Loucy (cell line): ENCODE measurements around the gene PHF14.

Experiments used
- H2AFZ ChIP-seq: fragments of 200-600 bp; sonication (generic); 2 replicates; pipeline ENCODE4 v1.6.0; 2016; ENCODE audit warnings: antibody characterized with exemption, mild to moderate bottlenecking, low read length, moderate library complexity
- H3F3A ChIP-seq: fragments of 200-600 bp; 2 replicates; pipeline ENCODE4 v1.6.0; 2016; ENCODE audit warnings: antibody characterized with exemption, low read depth, mild to moderate bottlenecking
- H3K27me3 ChIP-seq: fragments of 200-600 bp; sonication (generic); 2 replicates; pipeline ENCODE4 v1.6.1; 2014; ENCODE audit warnings: low read length, mild to moderate bottlenecking; ENCODE audit not compliant: insufficient read depth, poor library complexity, severe bottlenecking
- H3K36me3 ChIP-seq: fragments of 200-600 bp; sonication (generic); 2 replicates; pipeline ENCODE4 v1.6.1; 2016; ENCODE audit warnings: low read length; ENCODE audit not compliant: insufficient read depth
- H3K4me1 ChIP-seq: fragments of 200-600 bp; sonication (generic); 2 replicates; pipeline ENCODE4 v1.5.1; 2014; ENCODE audit warnings: low read length, mild to moderate bottlenecking; ENCODE audit not compliant: insufficient read depth, poor library complexity, severe bottlenecking
- H3K4me2 ChIP-seq: fragments of 200-600 bp; sonication (generic); 2 replicates; pipeline ENCODE4 v1.6.0; 2014; ENCODE audit warnings: antibody characterized with exemption, low read length, low read depth, mild to moderate bottlenecking; ENCODE audit not compliant: poor library complexity, severe bottlenecking
- H3K4me3 ChIP-seq: fragments of 200-600 bp; sonication (generic); 2 replicates; pipeline ENCODE4 v1.5.1; 2014; ENCODE audit warnings: low read length, mild to moderate bottlenecking, mixed read lengths; ENCODE audit not compliant: poor library complexity, severe bottlenecking
- H3K79me2 ChIP-seq: fragments of 200-600 bp; sonication (generic); 2 replicates; pipeline ENCODE4 v1.6.1; 2014; ENCODE audit warnings: low read length; ENCODE audit not compliant: insufficient read depth
- H3K9ac ChIP-seq: fragments of 200-600 bp; sonication (generic); 2 replicates; pipeline ENCODE4 v1.6.0; 2014; ENCODE audit warnings: mild to moderate bottlenecking, low read depth, low read length, moderate library complexity; ENCODE audit not compliant: poor library complexity, severe bottlenecking
- H3K9me2 ChIP-seq: fragments of 200-600 bp; sonication (generic); replicated peaks from 2 replicates; pipeline ENCODE4 v1.6.1; 2016; ENCODE audit warnings: low read depth, low read length, mixed read lengths
- H3K9me3 ChIP-seq: fragments of 200-600 bp; sonication (generic); 2 replicates; pipeline ENCODE4 v1.6.1; 2014; ENCODE audit warnings: mild to moderate bottlenecking, antibody characterized with exemption, low read length, low read depth; ENCODE audit not compliant: insufficient read depth
- H4K20me1 ChIP-seq: fragments of 200-600 bp; sonication (generic); 2 replicates; pipeline ENCODE4 v1.6.0; 2014; ENCODE audit warnings: antibody characterized with exemption, low read length, mild to moderate bottlenecking; ENCODE audit not compliant: insufficient read depth, poor library complexity, severe bottlenecking
- CTCF ChIP-seq: fragments of 200-600 bp; sonication (generic); conservative IDR thresholded peaks from 2 replicates; pipeline ENCODE4 v1.5.1; 2014; ENCODE audit warnings: mild to moderate bottlenecking, antibody characterized with exemption, low read length
- EZH2phosphoT487 ChIP-seq: fragments of 200-600 bp; IDR thresholded peaks from 2 replicates; pipeline ENCODE4 v1.6.1; 2018; ENCODE audit warnings: antibody characterized with exemption, mild to moderate bottlenecking, moderate library complexity, borderline replicate concordance

Gene PHF14

DNA sequence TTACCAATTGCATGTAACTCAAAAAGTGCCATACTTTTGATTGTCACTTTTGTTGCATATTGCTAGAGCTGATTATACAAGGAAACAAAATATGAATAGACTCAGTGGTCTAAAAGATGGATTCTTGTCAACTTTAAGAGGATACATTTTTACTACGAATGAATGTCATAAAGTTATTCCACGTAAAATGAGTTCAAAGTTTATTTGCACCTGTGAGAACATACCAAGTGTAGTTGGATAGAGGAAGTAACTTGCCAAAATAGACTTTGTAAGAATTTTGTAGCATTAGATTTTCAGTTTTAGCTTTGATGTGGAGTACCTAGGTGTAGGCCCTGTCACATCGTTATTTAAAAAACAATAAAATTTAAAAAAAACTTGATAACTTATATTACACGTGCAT is 106.2 kb downstream of the PHF14 start:
- no peak overlapping the region for H3K4me2 ChIP-seq
- no peaks in the 10 kb centered on the region for H3K9me3 ChIP-seq
- peaks cover 5% of the 10 kb centered on the region for H3K4me1 ChIP-seq
- no peak for TF ChIP-seq CTCF
- TF ChIP-seq EZH2phosphoT487 = no peak
- H4K20me1 ChIP-seq = peaks cover 11% of the 10 kb centered on the region
- no peaks in the 10 kb centered on the region for H3K79me2 ChIP-seq
- no peaks in the 10 kb centered on the region for H3K27me3 ChIP-seq
- no peak overlapping the region for H3K4me3 ChIP-seq
- no peak overlapping the region for H2AFZ ChIP-seq
- H3K36me3 ChIP-seq = no peaks in the 10 kb centered on the region
- H3K9ac ChIP-seq = no peak overlapping the region
- H3K9me2 ChIP-seq = no peaks in the 10 kb centered on the region
- H3F3A ChIP-seq = no peaks in the 10 kb centered on the region

GRCh38 chr7:11082121-11082520 is 108.4 kb downstream of the PHF14 start:
- H3F3A ChIP-seq = no peaks in the 10 kb centered on the region
- H3K9me3 ChIP-seq = no peaks in the 10 kb centered on the region
- no peaks in the 10 kb centered on the region for H3K27me3 ChIP-seq
- H3K9me2 ChIP-seq = no peaks in the 10 kb centered on the region
- no peak overlapping the region for H3K4me3 ChIP-seq
- no peak overlapping the region for H2AFZ ChIP-seq
- no peak overlapping the region for H3K4me2 ChIP-seq
- TF ChIP-seq CTCF = no peak
- no peak for TF ChIP-seq EZH2phosphoT487
- H3K79me2 ChIP-seq = no peaks in the 10 kb centered on the region
- no peak overlapping the region for H3K9ac ChIP-seq
- H4K20me1 ChIP-seq = peaks cover 11% of the 10 kb centered on the region
- H3K4me1 ChIP-seq = peaks cover 5% of the 10 kb centered on the region
- no peaks in the 10 kb centered on the region for H3K36me3 ChIP-seq

- no peak for TF ChIP-seq EZH2phosphoT487
- no peak for TF ChIP-seq CTCF
- Histone ChIP-seq H3K79me2 (no peaks in the 10 kb centered on the region), H3K4me1 (peaks cover 5% of the 10 kb centered on the region), H3K36me3 (no peaks in the 10 kb centered on the region), H2AFZ (no peak overlapping the region), H4K20me1 (peaks cover 11% of the 10 kb centered on the region), H3K9me2 (no peaks in the 10 kb centered on the region), H3K9me3 (no peaks in the 10 kb centered on the region), H3K9ac (no peak overlapping the region), H3K4me2 (no peak overlapping the region), H3K27me3 (no peaks in the 10 kb centered on the region), H3K4me3 (no peak overlapping the region), H3F3A (no peaks in the 10 kb centered on the region)
Observed at GRCh38 chr7:11082552-11083213, 109.0 kb downstream of the PHF14 start.
